MM.1S (cell line): Measurements from ENCODE around the gene TRIP4.
A peak's percentile ranks its signal among the peaks of the same experiment; 100 is the strongest.

Source experiments
- DNase-seq: peaks from one replicate; pipeline ENCODE4 v3.0.0-alpha.2; 2015
- H2AFZ ChIP-seq: fragments of 300-600 bp; sonication (generic); 2 replicates; pipeline ENCODE4 v1.6.0; 2016; ENCODE audit warnings: antibody characterized with exemption, low read length
- H3F3A ChIP-seq: fragments of 300-600 bp; sonication (generic); 2 replicates; pipeline ENCODE4 v1.6.1; 2016; ENCODE audit warnings: mild to moderate bottlenecking, antibody characterized with exemption, low read length, moderate library complexity, mixed read lengths; ENCODE audit not compliant: insufficient read depth
- H3K27ac ChIP-seq: fragments of 300-600 bp; sonication (generic); 2 replicates; pipeline ENCODE4 v1.5.1; 2016; ENCODE audit warnings: mild to moderate bottlenecking, low read length
- H3K27me3 ChIP-seq: fragments of 300-600 bp; sonication (generic); replicated peaks from 2 replicates; pipeline ENCODE4 v1.6.0; 2016; ENCODE audit warnings: low read length; ENCODE audit not compliant: insufficient read depth
- H3K36me3 ChIP-seq: fragments of 300-600 bp; sonication (generic); replicated peaks from 2 replicates; pipeline ENCODE4 v1.6.1; 2016; ENCODE audit warnings: mild to moderate bottlenecking, low read length, mixed read lengths; ENCODE audit not compliant: insufficient read depth
- H3K4me1 ChIP-seq: fragments of 300-600 bp; sonication (generic); 2 replicates; pipeline ENCODE4 v1.6.1; 2016; ENCODE audit warnings: low read length, mixed read lengths
- H3K4me2 ChIP-seq: fragments of 300-600 bp; sonication (generic); 2 replicates; pipeline ENCODE4 v1.6.0; 2016; ENCODE audit warnings: low read depth, low read length
- H3K4me3 ChIP-seq: fragments of 300-600 bp; sonication (generic); 2 replicates; pipeline ENCODE4 v1.5.1; 2016; ENCODE audit warnings: low read length, mixed read lengths
- H3K79me2 ChIP-seq: fragments of 300-600 bp; sonication (generic); 2 replicates; pipeline ENCODE4 v1.6.1; 2016; ENCODE audit warnings: mixed run types, low read length, mixed read lengths
- H3K9ac ChIP-seq: fragments of 300-600 bp; sonication (generic); 2 replicates; pipeline ENCODE4 v1.6.1; 2016; ENCODE audit warnings: low read length, mixed read lengths
- H3K9me2 ChIP-seq: fragments of 300-600 bp; sonication (generic); replicated peaks from 2 replicates; pipeline ENCODE4 v1.6.1; 2016; ENCODE audit warnings: mild to moderate bottlenecking, low read length, mixed read lengths; ENCODE audit not compliant: insufficient read depth
- H3K9me3 ChIP-seq: fragments of 300-600 bp; sonication (generic); replicated peaks from 2 replicates; pipeline ENCODE4 v1.6.1; 2016; ENCODE audit warnings: mild to moderate bottlenecking, low read length, mixed read lengths; ENCODE audit not compliant: insufficient read depth
- H4K20me1 ChIP-seq: fragments of 300-600 bp; sonication (generic); 2 replicates; pipeline ENCODE4 v1.6.1; 2016; ENCODE audit warnings: mild to moderate bottlenecking, low read length, moderate library complexity, mixed read lengths; ENCODE audit not compliant: insufficient read depth
- EZH2 ChIP-seq: fragments of 300-600 bp; sonication (generic); optimal IDR thresholded peaks from 2 replicates; pipeline ENCODE3; 2017; ENCODE audit warnings: low read depth, mild to moderate bottlenecking, antibody characterized with exemption, low read length, mixed read lengths
- EZH2phosphoT487 ChIP-seq: fragments of 300-600 bp; sonication (generic); IDR thresholded peaks from 2 replicates; pipeline ENCODE4 v1.6.1; 2018; ENCODE audit warnings: antibody characterized with exemption, low read length
- TF ChIP-seq, protein P1 (sequence below): fragments of 300-600 bp; sonication (generic); IDR thresholded peaks from 2 replicates; pipeline ENCODE4 v1.5.1; 2016; ENCODE audit warnings: antibody characterized with exemption, low read length, mixed read lengths

The TRIP4 gene

DNA sequence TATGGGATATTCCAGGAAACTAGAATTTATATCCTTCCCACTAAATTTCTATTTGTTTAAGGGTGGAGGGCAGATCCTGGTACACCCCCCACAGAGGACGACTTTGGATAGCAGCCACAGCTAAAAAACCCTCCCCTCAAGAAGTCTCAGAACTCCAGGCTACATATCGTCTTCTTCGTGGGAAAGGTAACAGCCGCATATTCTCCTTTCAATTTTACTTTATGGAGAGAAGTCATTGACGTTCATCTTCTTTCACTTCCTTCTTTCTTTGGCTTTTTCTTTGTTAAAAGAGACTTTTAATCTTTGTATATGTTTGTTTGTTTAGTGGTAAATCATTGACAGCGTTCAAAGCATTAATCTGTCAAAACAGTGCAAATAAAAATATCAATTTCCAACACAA lies 36.3 kb downstream of the TRIP4 start:
- Histone ChIP-seq H4K20me1 (no peaks in the 10 kb centered on the region), H3K27ac (no peak overlapping the region), H3K36me3 (no peaks in the 10 kb centered on the region), H3K4me1 (no peaks in the 10 kb centered on the region), H3K27me3 (no peaks in the 10 kb centered on the region), H3K9me2 (no peaks in the 10 kb centered on the region), H3K4me3 (no peak overlapping the region), H3K4me2 (no peak overlapping the region), H3K9ac (no peak overlapping the region), H2AFZ (no peak overlapping the region), H3K9me3 (no peaks in the 10 kb centered on the region), H3F3A (no peaks in the 10 kb centered on the region), H3K79me2 (no peaks in the 10 kb centered on the region)
- no peak for DNase-seq
- TF ChIP-seq EZH2phosphoT487 (no peak), EZH2 (no peak)
- TF ChIP-seq, protein P1, sequence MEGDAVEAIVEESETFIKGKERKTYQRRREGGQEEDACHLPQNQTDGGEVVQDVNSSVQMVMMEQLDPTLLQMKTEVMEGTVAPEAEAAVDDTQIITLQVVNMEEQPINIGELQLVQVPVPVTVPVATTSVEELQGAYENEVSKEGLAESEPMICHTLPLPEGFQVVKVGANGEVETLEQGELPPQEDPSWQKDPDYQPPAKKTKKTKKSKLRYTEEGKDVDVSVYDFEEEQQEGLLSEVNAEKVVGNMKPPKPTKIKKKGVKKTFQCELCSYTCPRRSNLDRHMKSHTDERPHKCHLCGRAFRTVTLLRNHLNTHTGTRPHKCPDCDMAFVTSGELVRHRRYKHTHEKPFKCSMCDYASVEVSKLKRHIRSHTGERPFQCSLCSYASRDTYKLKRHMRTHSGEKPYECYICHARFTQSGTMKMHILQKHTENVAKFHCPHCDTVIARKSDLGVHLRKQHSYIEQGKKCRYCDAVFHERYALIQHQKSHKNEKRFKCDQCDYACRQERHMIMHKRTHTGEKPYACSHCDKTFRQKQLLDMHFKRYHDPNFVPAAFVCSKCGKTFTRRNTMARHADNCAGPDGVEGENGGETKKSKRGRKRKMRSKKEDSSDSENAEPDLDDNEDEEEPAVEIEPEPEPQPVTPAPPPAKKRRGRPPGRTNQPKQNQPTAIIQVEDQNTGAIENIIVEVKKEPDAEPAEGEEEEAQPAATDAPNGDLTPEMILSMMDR = no peak

DNA sequence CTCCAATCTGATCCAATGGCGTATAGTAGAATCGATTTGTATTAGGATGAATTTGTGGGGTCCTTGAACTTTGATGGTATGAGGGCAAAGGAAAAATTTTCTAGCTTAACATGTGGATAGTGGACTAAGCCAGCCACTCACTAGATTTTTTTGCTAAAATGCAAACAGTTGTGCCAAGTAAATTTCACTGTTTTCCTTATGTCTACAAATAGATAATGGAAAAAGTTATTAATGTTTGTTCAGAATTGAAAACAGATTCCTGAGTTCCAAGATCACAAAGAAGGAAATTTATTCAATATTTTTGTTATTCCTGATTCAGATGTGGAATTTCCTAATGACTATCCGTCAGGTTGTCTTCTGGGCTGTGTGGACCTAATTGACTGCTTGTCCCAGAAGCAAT lies 37.6 kb downstream of the TRIP4 start:
- H3K27me3 ChIP-seq = no peaks in the 10 kb centered on the region
- H3K36me3 ChIP-seq = no peaks in the 10 kb centered on the region
- H3K4me3 ChIP-seq = no peak overlapping the region
- H4K20me1 ChIP-seq = no peaks in the 10 kb centered on the region
- no peak overlapping the region for H3K4me2 ChIP-seq
- DNase-seq = no peak
- no peaks in the 10 kb centered on the region for H3F3A ChIP-seq
- no peak overlapping the region for H3K27ac ChIP-seq
- H3K9ac ChIP-seq = no peak overlapping the region
- no peaks in the 10 kb centered on the region for H3K4me1 ChIP-seq
- H3K79me2 ChIP-seq = no peaks in the 10 kb centered on the region
- TF ChIP-seq, protein P1 = no peak
- no peak for TF ChIP-seq EZH2
- no peak for TF ChIP-seq EZH2phosphoT487
- no peaks in the 10 kb centered on the region for H3K9me2 ChIP-seq
- no peak overlapping the region for H2AFZ ChIP-seq
- no peaks in the 10 kb centered on the region for H3K9me3 ChIP-seq

DNA sequence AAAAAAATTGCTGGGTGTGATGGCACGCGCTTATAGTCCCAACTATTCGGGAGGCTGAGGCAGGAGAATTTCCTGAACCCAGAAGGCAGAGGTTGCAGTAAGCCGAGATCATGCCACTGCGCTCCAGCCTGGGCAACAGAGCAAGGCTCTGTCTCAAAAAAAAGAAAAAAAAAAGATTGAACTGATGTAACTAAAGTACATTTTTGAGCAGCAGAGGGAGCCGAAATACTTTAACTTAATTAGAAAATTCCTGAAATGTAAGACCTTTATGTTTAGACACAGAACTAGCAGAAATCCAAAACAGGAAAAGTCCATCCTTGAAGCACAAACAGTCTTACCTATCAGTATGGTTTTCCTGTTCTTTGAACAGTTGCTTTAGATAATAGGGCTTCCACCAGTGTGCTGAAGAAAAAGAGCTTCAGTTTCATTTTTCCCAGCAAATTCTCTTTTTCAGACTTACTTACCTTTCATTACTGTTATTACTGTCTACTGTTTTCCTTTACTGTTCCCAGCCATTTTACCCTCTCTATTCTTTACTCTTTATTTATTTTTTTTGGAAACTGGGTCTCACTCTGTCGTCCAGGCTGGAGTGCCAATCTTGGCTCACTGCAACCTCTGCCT lies 39.3 kb downstream of the TRIP4 start:
- Histone ChIP-seq H3K9me2 (no peaks in the 10 kb centered on the region), H3K4me2 (no peak overlapping the region), H3K79me2 (no peaks in the 10 kb centered on the region), H3K27ac (no peak overlapping the region), H3K9me3 (no peaks in the 10 kb centered on the region), H2AFZ (no peak overlapping the region), H3K9ac (no peak overlapping the region), H3K4me1 (no peaks in the 10 kb centered on the region), H3F3A (no peaks in the 10 kb centered on the region), H3K36me3 (no peaks in the 10 kb centered on the region), H3K4me3 (no peak overlapping the region), H3K27me3 (no peaks in the 10 kb centered on the region), H4K20me1 (no peaks in the 10 kb centered on the region)
- peak; percentile 26 for DNase-seq
- TF ChIP-seq EZH2 = no peak

DNA sequence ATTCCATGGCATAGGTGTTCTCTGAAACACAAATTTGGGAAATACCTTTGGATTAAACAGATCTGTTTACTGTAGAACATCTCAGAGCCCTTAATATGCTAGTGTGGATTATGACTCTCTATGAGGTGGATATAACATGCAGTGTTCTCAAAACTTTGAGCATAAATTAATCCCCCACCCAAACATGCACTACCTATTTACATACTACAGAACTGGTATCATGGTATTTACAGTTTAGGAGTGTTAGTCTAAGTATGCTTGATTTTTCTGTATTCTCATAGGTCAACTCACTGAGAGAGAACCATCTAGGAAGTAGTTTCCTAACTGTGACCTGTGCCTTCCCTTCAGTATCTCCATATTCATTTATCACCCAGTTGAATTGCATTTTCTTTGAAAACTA lies 41.8 kb downstream of the TRIP4 start:
- no peak overlapping the region for H3K4me2 ChIP-seq
- DNase-seq = no peak
- no peak overlapping the region for H3K4me3 ChIP-seq
- H3K36me3 ChIP-seq = no peaks in the 10 kb centered on the region
- H3K9ac ChIP-seq = no peak overlapping the region
- TF ChIP-seq EZH2 (no peak), EZH2phosphoT487 (no peak)
- TF ChIP-seq, protein P1 = no peak
- no peak overlapping the region for H3K27ac ChIP-seq
- H4K20me1 ChIP-seq = no peaks in the 10 kb centered on the region
- no peaks in the 10 kb centered on the region for H3F3A ChIP-seq
- H3K27me3 ChIP-seq = no peaks in the 10 kb centered on the region
- no peaks in the 10 kb centered on the region for H3K9me2 ChIP-seq
- no peaks in the 10 kb centered on the region for H3K79me2 ChIP-seq
- no peaks in the 10 kb centered on the region for H3K4me1 ChIP-seq
- no peak overlapping the region for H2AFZ ChIP-seq
- no peaks in the 10 kb centered on the region for H3K9me3 ChIP-seq
